Testis (tissue), 3 donors: ENCODE measurements around the gene ABCF2. TPM values are rescaled to one million over a fixed set of nuclear protein-coding genes. Genes with fewer than 3 reads are reported as not detected.

Experiments
- DNase-seq: peaks from one replicate; pipeline ENCODE4 v3.0.0-alpha.2; 2019
- H3K27ac ChIP-seq, 2 donors: fragments of 200-600 bp; sonication (generic); one replicate each; pipeline ENCODE4 v1.5.1; 2019
- H3K27me3 ChIP-seq: fragments of 200-600 bp; sonication (generic); one replicate; pipeline ENCODE4 v1.5.1; 2019
- H3K36me3 ChIP-seq: fragments of 200-600 bp; sonication (generic); one replicate; pipeline ENCODE4 v1.5.1; 2017; ENCODE audit warnings: low read depth; ENCODE audit errors: missing control alignments
- H3K4me1 ChIP-seq: fragments of 200-600 bp; sonication (generic); one replicate; pipeline ENCODE4 v1.5.1; 2019
- H3K4me3 ChIP-seq, 2 donors: fragments of 200-600 bp; sonication (generic); one replicate each; pipeline ENCODE4 v1.5.1; 2017 to 2019
- H3K9me3 ChIP-seq: fragments of 200-600 bp; sonication (generic); one replicate; pipeline ENCODE4 v1.5.1; 2017
- CTCF ChIP-seq, 3 experiments: fragments of 450-650 bp in 2 of 3; fragments of 200-600 bp in 1 of 3; sonication (generic) in 1 of 3; IDR thresholded peaks; one replicate each; pipeline ENCODE4 v1.5.1; 2016 to 2019; ENCODE audit warnings: antibody characterized with exemption in 3 of 3, mild to moderate bottlenecking in 2 of 3, moderate library complexity in 1 of 3
- POLR2A ChIP-seq: fragments of 450-650 bp; IDR thresholded peaks from one replicate; pipeline ENCODE4 v1.6.1; 2017; ENCODE audit warnings: antibody characterized with exemption, mild to moderate bottlenecking, moderate library complexity
- whole genome bisulfite sequencing, 2 donors: methylation state at CpG; one replicate each; pipeline ENCODE4 v1.1.5; 2018; 5-methylcytosine and 5-hydroxymethylcytosine counted together
- intact Hi-C: fragments of 100-400 bp; cut with DNase I; formaldehyde crosslinking; loops from one replicate; pipeline ENCODE4 v1.15.1; 2023; ENCODE audit warnings: low total_unique reads
- polyA plus RNA-seq: library from polyadenylated mRNA; stranded (reverse); fragments of 350-450 nt; fragmentation: Illumina TruSeq; extraction: RNeasy Lipid Tissue Mini Kit (QIAGEN cat#74804); gene quantifications from one replicate; pipeline ENCODE4 v1.2.3, GENCODE V29; 2014; ENCODE audit warnings: low read depth, low replicate concordance; ENCODE audit not compliant: insufficient read depth
- total RNA-seq, 2 donors: library from RNA; depleted of rRNA; stranded (reverse); fragments of >200 nt; gene quantifications; one replicate each; pipeline ENCODE4 v1.2.3, GENCODE V29; 2016

Gene ABCF2
- total and polyA plus RNA-seq, 3 donors from 2014 or later, result 44.4 to 54.3 (median 49.4) TPM

GRCh38 chr7:151254316-151254715 is 27.3 kb upstream of the ABCF2 start:
- DNase-seq, result no peak
- 55 to 71% methylated on average over 7 of the region's 7 CpGs for whole genome bisulfite sequencing, 2 donors
- no peaks in the 10 kb centered on the region for H3K36me3 ChIP-seq
- H3K27me3 ChIP-seq, result no peaks in the 10 kb centered on the region
- intact Hi-C loops, result no loop called here
- no peak overlapping the region for H3K27ac ChIP-seq
- no peaks in the 10 kb centered on the region for H3K9me3 ChIP-seq
- TF ChIP-seq CTCF (IDR thresholded peaks at IDR 0.05) (no peak), POLR2A (no peak)
- H3K4me3 ChIP-seq, result no peak overlapping the region
- peaks cover 56% of the 10 kb centered on the region for H3K4me1 ChIP-seq

- Histone ChIP-seq H3K4me1 (peaks cover 57% of the 10 kb centered on the region), H3K36me3 (no peaks in the 10 kb centered on the region), H3K27me3 (no peaks in the 10 kb centered on the region), H3K4me3 (peak overlapping the region in 1 of 2 donors; percentile 75), H3K9me3 (no peaks in the 10 kb centered on the region), H3K27ac (peak overlapping the region in 1 of 2 donors; percentile 89)
- intact Hi-C loops, result no loop called here
- TF ChIP-seq CTCF (IDR thresholded peaks at IDR 0.05) (no peak), POLR2A (no peak)
- DNase-seq, result no peak
- WGBS, 2 donors, result 34 to 48% methylated on average over 16 to 17 of the region's 17 CpGs
Measured at GRCh38 chr7:151252961-151253711, 26.1 kb upstream of the ABCF2 start.

GRCh38 chr7:151252561-151252835 is 25.5 kb upstream of the ABCF2 start:
- TF ChIP-seq CTCF (IDR thresholded peaks at IDR 0.05) (no peak), POLR2A (no peak)
- Histone ChIP-seq H3K4me3 (peak overlapping the region; percentile 59 to 75), H3K27me3 (no peaks in the 10 kb centered on the region), H3K9me3 (no peaks in the 10 kb centered on the region), H3K27ac (peak overlapping the region; percentile 89 to 91), H3K4me1 (peaks cover 57% of the 10 kb centered on the region), H3K36me3 (no peaks in the 10 kb centered on the region)
- intact Hi-C loops, result no loop called here
- WGBS, 2 donors, result 12 to 18% methylated on average over 9 of the region's 9 CpGs
- DNase-seq, result no peak

- peak; percentile 74 for DNase-seq
Measured at GRCh38 chr7:151251689-151252560, 24.9 kb upstream of the ABCF2 start.

More at GRCh38 chr7:151251689-151252560, 24.9 kb upstream of the ABCF2 start:
- TF ChIP-seq CTCF (IDR thresholded peaks at IDR 0.05) (no peak), POLR2A (no peak)
- WGBS, 2 donors, result 1 to 2% methylated on average over 20 to 76 of the region's 79 CpGs
- H3K27ac ChIP-seq, result peak overlapping the region; percentile 89 to 91
- H3K36me3 ChIP-seq, result no peaks in the 10 kb centered on the region
- H3K9me3 ChIP-seq, result no peaks in the 10 kb centered on the region
- H3K4me3 ChIP-seq, result peak overlapping the region; percentile 59 to 75
- peaks cover 60% of the 10 kb centered on the region for H3K4me1 ChIP-seq
- no peaks in the 10 kb centered on the region for H3K27me3 ChIP-seq
- intact Hi-C loops, result no loop called here
